GM10248 (cell line): Measurements from ENCODE around the gene DMXL1.

Experiments
- CTCF ChIA-PET: fragments of 300-600 bp; sonication (Branson Sonifier 250); formaldehyde crosslinking; extraction: SDS; loops from one replicate; lab custom pipeline; 2021; ENCODE audit warnings: antibody characterized with exemption; lab: Yijun Ruan, JAX
- POLR2A ChIA-PET: fragments of 350-650 bp; sonication (Branson Sonifier 250); formaldehyde crosslinking; extraction: SDS; loops from one replicate; lab custom pipeline; 2020; ENCODE audit warnings: antibody characterized with exemption; lab: Yijun Ruan, JAX
- DNase-seq: peaks from one replicate; pipeline ENCODE4 v3.0.0; 2012; ENCODE audit errors: extremely low spot score
- CTCF ChIP-seq: IDR thresholded peaks from 2 replicates; pipeline ENCODE4 v1.5.1; 2012; ENCODE audit warnings: mild to moderate bottlenecking, low read depth; ENCODE audit errors: extremely low read depth, missing control alignments, control extremely low read depth

The DMXL1 gene

DNA sequence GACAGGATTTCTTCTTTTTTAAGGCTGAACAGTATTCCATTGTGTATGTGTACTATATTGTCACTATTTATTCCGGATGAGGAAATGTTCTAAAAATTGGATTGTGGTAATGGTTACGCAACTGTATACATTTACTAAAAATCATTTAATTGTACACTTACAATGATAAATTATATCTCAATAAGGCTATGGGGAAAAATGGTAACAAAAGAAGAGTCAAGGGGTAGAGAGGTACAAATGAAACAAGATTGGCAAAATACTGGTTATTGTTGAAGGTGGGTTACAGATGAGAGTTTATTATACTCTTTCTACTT, 222.6 kb downstream of the DMXL1 start:
- no peak for DNase-seq
- no peak for TF ChIP-seq CTCF
- ChIA-PET CTCF (no interaction called here), POLR2A (no interaction called here)
